ENCODE measurements around the gene HBS1L. TPM values are rescaled to one million over a fixed set of nuclear protein-coding genes. Genes with fewer than 3 reads are reported as not detected.
"Not testable (repeated sequence)": the region's sequence is repeated elsewhere in the genome, so short reads cannot be mapped to it uniquely, and the experiment has no call there.

HBS1L gene
- total RNA-seq, 4 donors from 2014 or later, result 23.8 to 116 (median 69.2) TPM

DNA sequence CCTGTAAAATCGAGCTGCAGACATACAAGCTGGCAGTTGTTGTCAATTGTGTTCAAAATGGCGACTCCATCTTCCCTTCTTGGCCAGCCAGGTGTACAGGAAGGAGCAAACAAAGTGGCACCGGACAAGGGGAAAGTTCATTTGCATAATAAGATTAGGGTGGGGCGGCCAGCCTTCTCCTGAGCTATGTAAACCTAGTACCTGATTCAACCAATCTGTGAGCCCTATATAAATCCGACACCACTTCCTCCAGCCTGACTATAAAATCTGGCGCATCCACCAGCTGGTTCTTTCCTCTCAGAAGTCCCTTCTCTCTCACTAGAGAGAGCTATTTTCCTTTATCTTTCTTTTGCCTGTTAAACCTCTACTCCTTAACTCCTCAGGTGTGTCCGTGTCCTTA lies 8.1 kb upstream of the HBS1L start:
- Histone ChIP-seq H3K36me3 (no peaks in the 10 kb centered on the region), H3K9me3 (no peaks in the 10 kb centered on the region), H3K27ac (no peak overlapping the region), H3K4me1 (no peaks in the 10 kb centered on the region), H3K27me3 (no peaks in the 10 kb centered on the region), H3K4me3 (no peak overlapping the region)
- no peak for DNase-seq
- intact Hi-C loops (cut with DNase I; ENCODE audit: low total_unique reads), result no loop called here
- TF ChIP-seq, protein P1, sequence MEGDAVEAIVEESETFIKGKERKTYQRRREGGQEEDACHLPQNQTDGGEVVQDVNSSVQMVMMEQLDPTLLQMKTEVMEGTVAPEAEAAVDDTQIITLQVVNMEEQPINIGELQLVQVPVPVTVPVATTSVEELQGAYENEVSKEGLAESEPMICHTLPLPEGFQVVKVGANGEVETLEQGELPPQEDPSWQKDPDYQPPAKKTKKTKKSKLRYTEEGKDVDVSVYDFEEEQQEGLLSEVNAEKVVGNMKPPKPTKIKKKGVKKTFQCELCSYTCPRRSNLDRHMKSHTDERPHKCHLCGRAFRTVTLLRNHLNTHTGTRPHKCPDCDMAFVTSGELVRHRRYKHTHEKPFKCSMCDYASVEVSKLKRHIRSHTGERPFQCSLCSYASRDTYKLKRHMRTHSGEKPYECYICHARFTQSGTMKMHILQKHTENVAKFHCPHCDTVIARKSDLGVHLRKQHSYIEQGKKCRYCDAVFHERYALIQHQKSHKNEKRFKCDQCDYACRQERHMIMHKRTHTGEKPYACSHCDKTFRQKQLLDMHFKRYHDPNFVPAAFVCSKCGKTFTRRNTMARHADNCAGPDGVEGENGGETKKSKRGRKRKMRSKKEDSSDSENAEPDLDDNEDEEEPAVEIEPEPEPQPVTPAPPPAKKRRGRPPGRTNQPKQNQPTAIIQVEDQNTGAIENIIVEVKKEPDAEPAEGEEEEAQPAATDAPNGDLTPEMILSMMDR (IDR thresholded peaks at IDR 0.05), result no peak
- no peak for TF ChIP-seq POLR2A (IDR thresholded peaks at IDR 0.05)

DNA sequence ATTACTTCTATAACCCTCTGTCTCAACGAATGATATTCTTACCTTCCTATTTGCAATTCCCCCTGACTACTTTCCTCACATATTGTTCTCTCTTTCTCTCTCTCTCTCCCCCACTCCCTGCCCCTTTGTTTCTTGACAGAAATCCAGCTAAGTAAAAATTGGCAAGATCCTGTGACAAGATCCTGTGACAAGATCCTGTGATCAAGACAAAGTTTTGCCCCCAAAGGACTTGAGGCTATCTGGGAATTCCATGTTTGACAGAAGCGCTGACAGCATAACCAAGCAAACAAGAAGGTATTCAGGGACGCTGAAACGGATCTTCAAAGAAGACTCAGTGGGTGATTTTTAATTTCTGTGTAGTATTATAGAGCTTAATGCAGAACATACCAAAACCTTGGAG lies 5.5 kb upstream of the HBS1L start:
- TF ChIP-seq POLR2A (IDR thresholded peaks at IDR 0.05), result no peak
- TF ChIP-seq, protein P1 (IDR thresholded peaks at IDR 0.05), result no peak
- DNase-seq, result no peak
- intact Hi-C loops (cut with DNase I; ENCODE audit: low total_unique reads), result no loop called here

DNA sequence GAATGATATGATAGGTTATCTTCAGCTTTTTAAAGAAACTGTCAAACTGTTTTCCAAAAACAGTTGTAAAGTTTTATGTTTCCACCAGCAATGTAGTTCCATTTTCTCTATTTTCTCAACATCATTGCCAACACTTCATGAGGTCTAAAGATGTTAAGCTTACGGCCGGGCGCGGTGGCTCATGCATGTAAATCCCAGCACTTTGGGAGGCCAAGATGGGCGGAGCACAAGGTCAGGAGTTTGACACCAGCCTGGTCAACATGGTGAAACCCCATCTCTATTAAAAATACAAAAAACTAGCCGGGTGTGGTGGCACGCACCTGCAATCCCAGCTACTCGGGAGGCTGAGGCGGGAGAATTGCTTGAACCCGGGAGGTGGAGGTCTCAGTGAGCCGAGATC lies 3.7 kb upstream of the HBS1L start:
- H3K27ac ChIP-seq; intact Hi-C loops (cut with DNase I; ENCODE audit: low total_unique reads); H3K27me3 ChIP-seq; H3K36me3 ChIP-seq; H3K4me3 ChIP-seq; H3K4me1 ChIP-seq; H3K9me3 ChIP-seq; DNase-seq: not testable (repeated sequence)

More for the DNA sequence above, 5.5 kb upstream of the HBS1L start:
- no peaks in the 10 kb centered on the region for H3K4me1 ChIP-seq
- no peak overlapping the region for H3K4me3 ChIP-seq
- H3K27ac ChIP-seq, result no peak overlapping the region
- no peaks in the 10 kb centered on the region for H3K9me3 ChIP-seq
- H3K27me3 ChIP-seq, result no peaks in the 10 kb centered on the region
- no peaks in the 10 kb centered on the region for H3K36me3 ChIP-seq

DNA sequence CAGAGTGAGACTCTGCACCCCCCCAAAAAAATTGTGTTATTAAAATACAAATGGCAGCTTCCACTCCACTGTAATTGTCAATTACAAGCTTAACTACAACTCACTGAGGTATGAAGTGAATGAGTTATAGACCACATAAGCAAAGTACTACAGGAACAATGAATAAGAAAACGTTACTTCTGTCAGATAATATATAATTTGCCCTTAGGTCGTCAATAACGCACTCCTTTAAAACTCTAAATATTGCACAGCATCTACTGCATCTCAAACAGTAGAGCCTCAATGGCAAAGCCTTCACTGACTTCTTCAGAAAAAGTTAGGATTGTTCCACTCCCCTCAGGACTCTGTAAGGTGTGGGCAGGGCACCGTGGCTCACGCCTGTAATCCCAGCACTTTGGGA lies 2.0 kb upstream of the HBS1L start:
- Histone ChIP-seq H3K4me3 (no peak overlapping the region), H3K9me3 (no peaks in the 10 kb centered on the region), H3K36me3 (no peaks in the 10 kb centered on the region), H3K4me1 (no peaks in the 10 kb centered on the region), H3K27me3 (no peaks in the 10 kb centered on the region), H3K27ac (no peak overlapping the region)
- DNase-seq, result no peak
- intact Hi-C loops (cut with DNase I; ENCODE audit: low total_unique reads), result no loop called here
- no peak for TF ChIP-seq POLR2A (IDR thresholded peaks at IDR 0.05)
- TF ChIP-seq, protein P1 (IDR thresholded peaks at IDR 0.05), result no peak

DNA sequence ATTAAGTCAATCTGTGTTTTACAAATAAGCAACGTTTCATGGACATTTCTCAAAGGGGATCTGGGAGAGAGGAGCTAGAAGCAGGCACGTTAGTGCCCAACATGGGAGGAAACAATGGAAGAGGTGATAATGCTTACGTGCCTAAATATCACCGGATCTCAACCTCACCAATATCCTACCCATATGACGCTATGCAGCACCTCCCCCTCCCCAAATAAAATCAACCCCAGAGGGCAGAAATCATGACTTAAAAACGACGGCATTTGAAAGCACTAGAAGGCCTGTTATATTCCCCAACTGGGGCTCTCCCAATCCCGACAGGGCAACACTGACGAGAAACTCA lies 425 bp downstream of the HBS1L start:
- no peak for TF ChIP-seq POLR2A (IDR thresholded peaks at IDR 0.05)
- intact Hi-C loops (cut with DNase I; ENCODE audit: low total_unique reads), result no loop called here
- peak overlapping the region; percentile 61 to 90 for H3K4me3 ChIP-seq
- DNase-seq, result no peak
- no peaks in the 10 kb centered on the region for H3K9me3 ChIP-seq
- peak overlapping the region; percentile 82 to 88 for H3K27ac ChIP-seq
- H3K4me1 ChIP-seq, result no peaks in the 10 kb centered on the region
- no peaks in the 10 kb centered on the region for H3K27me3 ChIP-seq
- H3K36me3 ChIP-seq, result no peaks in the 10 kb centered on the region

DNA sequence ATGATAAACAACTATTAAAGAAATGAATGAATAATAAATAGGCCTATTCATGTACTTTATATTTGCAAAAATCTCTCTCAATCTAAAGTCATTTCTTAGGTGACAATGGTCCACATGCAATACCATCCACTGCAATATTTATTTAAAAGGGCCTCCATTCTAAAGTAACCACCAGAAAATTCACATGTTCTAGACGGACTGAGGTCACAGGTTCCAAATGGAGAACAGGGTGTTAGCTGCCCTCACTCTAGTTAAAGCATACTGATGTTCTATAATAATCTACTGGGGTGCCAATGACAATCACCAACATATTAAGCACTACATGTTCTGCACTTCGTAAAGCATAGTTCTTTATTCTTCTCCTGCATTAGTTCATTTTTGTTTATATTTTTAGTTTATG lies 1.2 kb downstream of the HBS1L start:
- no peak for DNase-seq
- Histone ChIP-seq H3K36me3 (no peaks in the 10 kb centered on the region), H3K27ac (peak overlapping the region in 1 of 2 donors; percentile 88), H3K9me3 (no peaks in the 10 kb centered on the region), H3K27me3 (no peaks in the 10 kb centered on the region), H3K4me1 (no peaks in the 10 kb centered on the region), H3K4me3 (peak overlapping the region; percentile 61 to 90)
- TF ChIP-seq, protein P1 (IDR thresholded peaks at IDR 0.05), result no peak
- TF ChIP-seq POLR2A (IDR thresholded peaks at IDR 0.05), result no peak
- intact Hi-C loops (cut with DNase I; ENCODE audit: low total_unique reads), result no loop called here

Data from uterus (tissue), 4 donors.